ENCODE measurements around the gene FPR3. TPM values are rescaled to one million over a fixed set of nuclear protein-coding genes. Genes with fewer than 3 reads are reported as not detected.

FPR3 gene
- total and polyA plus RNA-seq, 10 of the 15 experiments (the other 5 are each of a cell fraction or from before 2014, with no cell fraction given) = not detected

GRCh38 chr19:51837145-51837544, 42.2 kb downstream of the FPR3 start:
- H3K36me3 ChIP-seq (ENCODE audit: control insufficient read depth in 2 of 2, insufficient read depth in 2 of 2, low read length in 1 of 2) = no peaks in the 10 kb centered on the region
- DNase-seq (ENCODE audit: low read depth, low spot score) (no peak), ATAC-seq (no peak), FAIRE-seq (no peak)
- H3K4me2 ChIP-seq (ENCODE audit: control insufficient read depth, insufficient read depth) = no peak overlapping the region
- no peaks in the 10 kb centered on the region for H3K4me1 ChIP-seq (ENCODE audit: control insufficient read depth, insufficient read depth, low read length)
- no peak overlapping the region for H2AFZ ChIP-seq (ENCODE audit: control insufficient read depth, low read depth, low read length)
- H3K4me3 ChIP-seq = no peak overlapping the region
- ChIA-PET POLR2A (no interaction called here), RAD21 (ENCODE audit: unreplicated experiment) (no interaction called here), SMC1A (ENCODE audit: uncharacterized antibody, unreplicated experiment) (no interaction called here), CTCF (no interaction called here)
- no peaks in the 10 kb centered on the region for H3K79me2 ChIP-seq (ENCODE audit: control insufficient read depth, insufficient read depth, low read length)
- in situ Hi-C loops (cut with MboI) (no loop called here), intact Hi-C loops (cut with micrococcal nuclease; ENCODE audit: unreplicated experiment) (no loop called here)
- 77% methylated on average over 2 of the region's 2 CpGs for WGBS (ENCODE audit: insufficient coverage, insufficient replicate concordance, low lambda C conversion rate, missing lambda C conversion rate)
- no peaks in the 10 kb centered on the region for H4K20me1 ChIP-seq (ENCODE audit: control insufficient read depth, insufficient read depth)
- no peak overlapping the region for H3K27ac ChIP-seq (ENCODE audit: control insufficient read depth, insufficient read depth)
- no TSS peak for BruUV-seq (replicated peaks)
- TF ChIP-seq SUPT20H (IDR thresholded peaks at IDR 0.05; ENCODE audit: borderline replicate concordance, control insufficient read depth, low read depth, low read length) = no peak
- no peak for TF ChIP-seq CBX3 (IDR thresholded peaks at IDR 0.05; ENCODE audit: borderline replicate concordance, low read depth)
- no peak for TF ChIP-seq NR2C2 (IDR thresholded peaks at IDR 0.05; ENCODE audit: borderline replicate concordance, control insufficient read depth, insufficient read length, low read depth)
- no peak for TF ChIP-seq MXI1 (IDR thresholded peaks at IDR 0.05; ENCODE audit: low read depth, low read length)
- no peak for TF ChIP-seq KDM1A (IDR thresholded peaks at IDR 0.05; ENCODE audit: borderline replicate concordance)
- TF ChIP-seq BRCA1 (IDR thresholded peaks at IDR 0.05; ENCODE audit: low read depth, low read length) = no peak
- no peak for TF ChIP-seq TCF7 (IDR thresholded peaks at IDR 0.05; ENCODE audit: borderline replicate concordance)
- TF ChIP-seq POU2F2 (IDR thresholded peaks at IDR 0.05; ENCODE audit: borderline replicate concordance, low read depth, low read length) = no peak
- no peak for TF ChIP-seq SMARCA5 (IDR thresholded peaks at IDR 0.05)
- TF ChIP-seq CEBPB (IDR thresholded peaks at IDR 0.05; ENCODE audit: borderline replicate concordance in 1 of 2, low read depth in 2 of 2, low read length in 2 of 2) = no peak
- no peak for TF ChIP-seq ZNF592 (IDR thresholded peaks at IDR 0.05)
- no peak for TF ChIP-seq WRNIP1 (IDR thresholded peaks at IDR 0.05; ENCODE audit: borderline replicate concordance, low read depth, low read length)
- TF ChIP-seq HCFC1 (IDR thresholded peaks at IDR 0.05; ENCODE audit: low read length) = no peak
- TF ChIP-seq E2F8 (IDR thresholded peaks at IDR 0.05; ENCODE audit: low read depth, partially characterized antibody) = no peak
- no peak for TF ChIP-seq NFXL1 (IDR thresholded peaks at IDR 0.05; ENCODE audit: borderline replicate concordance)
- no peak for TF ChIP-seq TARDBP (IDR thresholded peaks at IDR 0.05; ENCODE audit: borderline replicate concordance)
- TF ChIP-seq RUNX3 (IDR thresholded peaks at IDR 0.05; ENCODE audit: low read length) = no peak
- TF ChIP-seq NR2C1 (IDR thresholded peaks at IDR 0.05) = no peak
- TF ChIP-seq PBX3 (IDR thresholded peaks at IDR 0.05; ENCODE audit: insufficient replicate concordance, low read depth, low read length) = no peak
- H3K9me3 ChIP-seq (replicated peaks; ENCODE audit: control insufficient read depth, insufficient read depth, low read length) = no peaks in the 10 kb centered on the region; the same call in 2 of the 3 replicates
- H3K27me3 ChIP-seq (replicated peaks in 1 of 2; ENCODE audit: control insufficient read depth in 2 of 2, insufficient read depth in 2 of 2, low read length in 1 of 2) = no peaks in the 10 kb centered on the region
- H3K9ac ChIP-seq (ENCODE audit: control insufficient read depth, insufficient read depth, low read length) = no peak overlapping the region
